ENCODE measurements around the gene GNAI3.

Gene GNAI3

GRCh38 chr1:109622137-109622892, 73.9 kb downstream of the GNAI3 start:
- TF ChIP-seq CTCF (IDR thresholded peaks at IDR 0.05; ENCODE audit: low read depth, low read length, missing control alignments), result no peak
- H3K4me3 ChIP-seq (replicated peaks; ENCODE audit: low read depth, low read length), result peak overlapping the region; percentile 98
- no peak for DNase-seq (ENCODE audit: extremely low read depth, low read depth)

- DNase-seq (ENCODE audit: extremely low read depth, low read depth), result no peak
- H3K4me3 ChIP-seq (replicated peaks; ENCODE audit: low read depth, low read length), result peak overlapping the region; percentile 98
- no peak for TF ChIP-seq CTCF (IDR thresholded peaks at IDR 0.05; ENCODE audit: low read depth, low read length, missing control alignments)
Observed at GRCh38 chr1:109622895-109623294, 74.5 kb downstream of the GNAI3 start.

GRCh38 chr1:109623601-109624161, 75.3 kb downstream of the GNAI3 start:
- no peak for DNase-seq (ENCODE audit: extremely low read depth, low read depth)
- peak overlapping the region; percentile 24 for H3K4me3 ChIP-seq (replicated peaks; ENCODE audit: low read depth, low read length)
- no peak for TF ChIP-seq CTCF (IDR thresholded peaks at IDR 0.05; ENCODE audit: low read depth, low read length, missing control alignments)

GRCh38 chr1:109624201-109625010, 76.0 kb downstream of the GNAI3 start:
- peak overlapping the region; percentile 24 for H3K4me3 ChIP-seq (replicated peaks; ENCODE audit: low read depth, low read length)
- no peak for DNase-seq (ENCODE audit: extremely low read depth, low read depth)
- no peak for TF ChIP-seq CTCF (IDR thresholded peaks at IDR 0.05; ENCODE audit: low read depth, low read length, missing control alignments)

- DNase-seq (ENCODE audit: extremely low read depth, low read depth), result no peak
- TF ChIP-seq CTCF (IDR thresholded peaks at IDR 0.05; ENCODE audit: low read depth, low read length, missing control alignments), result no peak
- H3K4me3 ChIP-seq (replicated peaks; ENCODE audit: low read depth, low read length), result no peak overlapping the region
Observed at GRCh38 chr1:109625176-109625575, 76.8 kb downstream of the GNAI3 start.

DNA sequence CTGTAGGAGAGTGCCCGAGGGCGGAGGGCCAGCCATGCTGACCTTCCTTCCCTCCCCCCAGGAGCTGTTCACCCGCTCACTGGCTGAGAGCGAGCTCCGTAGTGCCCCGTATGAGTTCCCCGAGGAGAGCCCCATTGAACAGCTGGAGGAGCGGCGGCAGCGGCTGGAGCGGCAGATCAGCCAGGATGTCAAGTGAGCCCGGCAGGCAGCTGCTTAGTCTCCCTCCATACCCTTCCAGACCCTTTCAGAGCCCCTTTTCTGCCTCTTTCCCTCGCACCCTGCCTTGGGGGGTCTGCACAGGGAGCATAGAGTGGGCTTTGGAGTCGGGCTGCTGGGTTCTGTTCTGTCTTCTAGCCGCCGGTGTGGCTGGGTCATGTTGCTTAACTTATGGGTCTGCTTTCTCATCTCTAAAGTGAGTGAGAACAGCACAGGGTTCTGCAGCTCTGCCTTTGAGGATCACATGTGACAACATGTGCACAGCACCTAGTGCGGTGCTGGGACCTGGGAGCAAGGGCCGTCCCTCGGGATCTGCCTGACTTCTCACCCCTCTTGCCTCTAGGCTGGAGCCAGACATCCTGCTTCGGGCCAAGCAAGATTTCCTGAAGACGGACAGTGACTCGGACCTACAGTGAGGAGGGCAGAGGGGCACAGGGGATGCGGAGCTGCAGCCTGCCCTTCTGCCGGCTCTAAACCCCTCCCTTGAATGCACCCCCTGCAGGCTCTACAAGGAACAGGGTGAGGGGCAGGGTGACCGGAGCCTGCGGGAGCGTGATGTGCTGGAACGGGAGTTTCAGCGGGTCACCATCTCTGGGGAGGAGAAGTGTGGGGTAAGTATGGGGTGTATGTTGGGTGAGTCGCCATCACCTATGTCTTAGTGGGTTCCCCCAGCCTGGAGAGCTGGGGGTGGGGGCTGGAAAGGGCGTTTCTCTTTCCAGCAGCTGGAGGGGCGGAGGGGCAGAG, 77.5 kb downstream of the GNAI3 start:
- no peak overlapping the region for H3K4me3 ChIP-seq (replicated peaks; ENCODE audit: low read depth, low read length)
- no peak for DNase-seq (ENCODE audit: extremely low read depth, low read depth)
- TF ChIP-seq CTCF (IDR thresholded peaks at IDR 0.05; ENCODE audit: low read depth, low read length, missing control alignments), result no peak

Data from HFF-Myc (cell line).